Keratinocyte (primary cell): Measurements from ENCODE around the gene HHATL. TPM values are rescaled to one million over a fixed set of nuclear protein-coding genes. Genes with fewer than 3 reads are reported as not detected.

ENCODE experiments used
- DNase-seq: peaks from one replicate; pipeline ENCODE4 v3.0.0-alpha.2; 2011; ENCODE audit warnings: low read depth, missing footprints, low spot score
- FAIRE-seq: peaks from 2 replicates; lab custom pipeline; 2011; peaks lifted over from hg19 to GRCh38; lab: Jason Lieb, UNC
- H2AFZ ChIP-seq: 2 replicates; pipeline ENCODE4 v1.6.0; 2012; ENCODE audit warnings: low read length, control low read depth, inconsistent platforms; ENCODE audit not compliant: control insufficient read depth
- H3K27ac ChIP-seq: 2 replicates; pipeline ENCODE4 v1.5.1; 2011; ENCODE audit warnings: low read length; ENCODE audit not compliant: control insufficient read depth, insufficient read depth
- H3K27me3 ChIP-seq: 3 replicates; pipeline ENCODE4 v1.6.0; 2011; ENCODE audit warnings: low read length; ENCODE audit not compliant: control insufficient read depth, insufficient read depth; ENCODE audit errors: extremely low read depth
- H3K36me3 ChIP-seq, 2 experiments: 2 replicates in 1 of 2; 3 replicates in 1 of 2; pipeline ENCODE4 v1.5.1; 2011; ENCODE audit warnings: low read length in 2 of 2, mild to moderate bottlenecking in 1 of 2; ENCODE audit not compliant: control insufficient read depth in 2 of 2, insufficient read depth in 2 of 2; ENCODE audit errors: extremely low read depth in 1 of 2
- H3K4me1 ChIP-seq: 3 replicates; pipeline ENCODE4 v1.5.1; 2011; ENCODE audit warnings: low read length; ENCODE audit not compliant: control insufficient read depth, insufficient read depth; ENCODE audit errors: extremely low read depth
- H3K4me2 ChIP-seq: 3 replicates; pipeline ENCODE4 v1.6.0; 2011; ENCODE audit warnings: low read depth, low read length; ENCODE audit not compliant: control insufficient read depth, insufficient read depth; ENCODE audit errors: extremely low read depth
- H3K4me3 ChIP-seq, 3 experiments: fragments of 200-600 bp in 1 of 3; sonication (generic) in 1 of 3; 2 replicates in 2 of 3; 3 replicates in 1 of 3; pipeline ENCODE4 v1.5.1; 2011 to 2016; ENCODE audit warnings: low read length in 3 of 3, mild to moderate bottlenecking in 3 of 3, control low read depth in 2 of 3, inconsistent platforms in 1 of 3, low read depth in 1 of 3, mixed read lengths in 1 of 3, mixed run types in 1 of 3, moderate library complexity in 1 of 3; ENCODE audit not compliant: control insufficient read depth in 2 of 3, insufficient read depth in 2 of 3; ENCODE audit errors: extremely low read depth in 1 of 3
- H3K79me2 ChIP-seq: 2 replicates; pipeline ENCODE4 v1.6.0; 2012; ENCODE audit warnings: low read length; ENCODE audit not compliant: control insufficient read depth, insufficient read depth
- H3K9ac ChIP-seq: 3 replicates; pipeline ENCODE4 v1.6.0; 2011; ENCODE audit warnings: low read length; ENCODE audit not compliant: control insufficient read depth, insufficient read depth; ENCODE audit errors: extremely low read depth
- H3K9me1 ChIP-seq: 3 replicates; pipeline ENCODE4 v1.6.0; 2011; ENCODE audit warnings: low read length; ENCODE audit not compliant: control insufficient read depth, insufficient read depth; ENCODE audit errors: extremely low read depth
- H3K9me3 ChIP-seq: 2 replicates; pipeline ENCODE4 v1.5.1; 2012; ENCODE audit warnings: low read depth, low read length; ENCODE audit not compliant: control insufficient read depth
- H4K20me1 ChIP-seq: 3 replicates; pipeline ENCODE4 v1.6.0; 2011; ENCODE audit warnings: low read length; ENCODE audit not compliant: control insufficient read depth, insufficient read depth; ENCODE audit errors: extremely low read depth
- CTCF ChIP-seq, 3 experiments: IDR thresholded peaks in 1 of 3; conservative IDR thresholded peaks in 1 of 3; optimal IDR thresholded peaks in 1 of 3; 2 replicates in 2 of 3; 3 replicates in 1 of 3; pipeline versions ENCODE3 to v1.5.1; 2011; ENCODE audit warnings: low read length in 3 of 3, mild to moderate bottlenecking in 3 of 3, moderate library complexity in 2 of 3, control low read depth in 1 of 3, inconsistent platforms in 1 of 3; ENCODE audit not compliant: insufficient read depth in 2 of 3; ENCODE audit errors: extremely low read depth in 1 of 3
- EZH2 ChIP-seq: IDR thresholded peaks from one replicate; pipeline ENCODE4 v1.6.1; 2012; ENCODE audit warnings: inconsistent platforms, mild to moderate bottlenecking, low read length, moderate library complexity
- dilution Hi-C: fragments of 300-500 bp; cut with MboI; formaldehyde crosslinking; loops from one replicate; pipeline ENCODE4 v1.7.0; 2020; ENCODE audit warnings: low sequenced_read_pairs; ENCODE audit not compliant: extremely low pct_ligation_motif_present
- polyA plus RNA-seq, 5 experiments: library from polyadenylated mRNA; depleted of rRNA in 3 of 5; stranded (reverse) in 3 of 5; stranded (forward) in 1 of 5; unstranded in 1 of 5; fragments of >200 nt; gene quantifications; 1 replicate in 1 of 5; 2 replicates in 3 of 5; 3 replicates in 1 of 5; pipeline versions ENCODE4 v1.2.1 to v1.2.3, GENCODE V29; 2011 to 2012; ENCODE audit warnings: missing spikeins in 2 of 5, low read depth in 1 of 5, low replicate concordance in 1 of 5

The HHATL gene
- polyA plus RNA-seq, 1 donor (not counting 4 experiments of a cell fraction or from before 2014, with no cell fraction given): not detected

- no peak for FAIRE-seq
- no peak overlapping the region for H3K4me2 ChIP-seq
- dilution Hi-C loops: no loop called here
Observed at GRCh38 chr3:42691816-42692666, 10.6 kb downstream of the HHATL start.

GRCh38 chr3:42690766-42691680 lies 11.6 kb downstream of the HHATL start:
- H3K9me3 ChIP-seq: no peaks in the 10 kb centered on the region
- no peaks in the 10 kb centered on the region for H3K79me2 ChIP-seq
- no peaks in the 10 kb centered on the region for H3K9me1 ChIP-seq
- no peaks in the 10 kb centered on the region for H3K36me3 ChIP-seq
- H4K20me1 ChIP-seq: no peaks in the 10 kb centered on the region
- H3K27me3 ChIP-seq: peaks cover 11% of the 10 kb centered on the region
- FAIRE-seq (no peak), DNase-seq (no peak)
- H3K4me1 ChIP-seq: no peaks in the 10 kb centered on the region
- dilution Hi-C loops: no loop called here
- TF ChIP-seq EZH2: no peak
- no peak for TF ChIP-seq CTCF (optimal IDR thresholded peaks at IDR 0.05 in 1 of 3, IDR thresholded peaks at IDR 0.05 in 1 of 3, conservative IDR thresholded peaks at IDR 0.05 in 1 of 3; ENCODE audit: extremely low read depth in 1 of 3, insufficient read depth in 2 of 3, low read length in 3 of 3)
- H2AFZ ChIP-seq: no peak overlapping the region
- no peak overlapping the region for H3K27ac ChIP-seq
- H3K9ac ChIP-seq: no peak overlapping the region
- no peak overlapping the region for H3K4me3 ChIP-seq
- H3K4me2 ChIP-seq: no peak overlapping the region

More at GRCh38 chr3:42691816-42692666, 10.6 kb downstream of the HHATL start:
- Histone ChIP-seq H2AFZ (no peak overlapping the region), H3K4me1 (no peaks in the 10 kb centered on the region), H3K9ac (no peak overlapping the region), H4K20me1 (no peaks in the 10 kb centered on the region), H3K9me1 (no peaks in the 10 kb centered on the region), H3K4me3 (no peak overlapping the region), H3K27ac (no peak overlapping the region), H3K27me3 (peaks cover under 1% of the 10 kb centered on the region), H3K9me3 (no peaks in the 10 kb centered on the region), H3K79me2 (no peaks in the 10 kb centered on the region), H3K36me3 (no peaks in the 10 kb centered on the region)
- TF ChIP-seq CTCF (optimal IDR thresholded peaks at IDR 0.05 in 1 of 3, IDR thresholded peaks at IDR 0.05 in 1 of 3, conservative IDR thresholded peaks at IDR 0.05 in 1 of 3; ENCODE audit: extremely low read depth in 1 of 3, insufficient read depth in 2 of 3, low read length in 3 of 3) (no peak), EZH2 (no peak)
- DNase-seq: no peak
